Stomach (tissue), 9 donors: ENCODE results near the gene KCNK3. TPM values are rescaled to one million over a fixed set of nuclear protein-coding genes. Genes with fewer than 3 reads are reported as not detected.

ENCODE experiments used
- DNase-seq, 2 donors: peaks; one replicate each; pipeline versions ENCODE4 v3.0.0 to v3.0.0-alpha.2; 2013 to 2019
- H3K27ac ChIP-seq, 5 donors: fragments of 200-600 bp in 4 of 5; sonication (generic) in 4 of 5; one replicate each; pipeline ENCODE4 v1.5.1; 2013 to 2019; ENCODE audit warnings: mild to moderate bottlenecking in 1 of 5, moderate library complexity in 1 of 5
- H3K27me3 ChIP-seq, 3 donors: fragments of 200-600 bp; sonication (generic); one replicate each; pipeline ENCODE4 v1.5.1; 2017 to 2019; ENCODE audit warnings: mixed run types in 1 of 3
- H3K36me3 ChIP-seq, 4 donors: fragments of 200-600 bp; sonication (generic); 1 replicate in 3 of 4; 2 replicates in 1 of 4; pipeline ENCODE4 v1.5.1; 2016 to 2019
- H3K4me1 ChIP-seq, 4 donors: fragments of 200-600 bp; sonication (generic); one replicate each; pipeline ENCODE4 v1.5.1; 2016 to 2019
- H3K4me3 ChIP-seq, 4 donors: fragments of 200-600 bp; sonication (generic) in 3 of 4; one replicate each; pipeline ENCODE4 v1.5.1; 2016 to 2019; ENCODE audit warnings: mild to moderate bottlenecking in 1 of 4
- H3K9me3 ChIP-seq, 4 donors: fragments of 200-600 bp; sonication (generic); one replicate each; pipeline ENCODE4 v1.5.1; 2016 to 2019
- CTCF ChIP-seq, 7 experiments: fragments of 450-650 bp in 4 of 7; fragments of 200-600 bp in 3 of 7; sonication (generic) in 3 of 7; IDR thresholded peaks; one replicate each; pipeline ENCODE4 v1.5.1; 2016 to 2019; ENCODE audit warnings: antibody characterized with exemption in 7 of 7, control low read depth in 2 of 7, mild to moderate bottlenecking in 1 of 7
- EP300 ChIP-seq: sonication (generic); formaldehyde crosslinking; IDR thresholded peaks from one replicate; pipeline ENCODE4 v1.6.1; 2017; ENCODE audit warnings: antibody characterized with exemption
- POLR2A ChIP-seq, 4 donors: fragments of 450-650 bp; IDR thresholded peaks; one replicate each; pipeline ENCODE4 v1.6.1; 2016; ENCODE audit warnings: antibody characterized with exemption in 4 of 4, control low read depth in 2 of 4, mild to moderate bottlenecking in 1 of 4, moderate library complexity in 1 of 4
- POLR2AphosphoS5 ChIP-seq, 3 donors: sonication (generic); formaldehyde crosslinking; IDR thresholded peaks; one replicate each; pipeline ENCODE4 v1.6.1; 2016; ENCODE audit warnings: antibody characterized with exemption in 3 of 3
- WGBS, 5 donors: extraction: QIAGEN DNeasy Blood & Tissue Kit in 3 of 5; methylation state at CpG; one replicate each; pipeline versions ENCODE4 v1.1.5 to v1.1.7; 2013 to 2018; 5-methylcytosine and 5-hydroxymethylcytosine counted together
- intact Hi-C: fragments of 100-400 bp; cut with DNase I; formaldehyde crosslinking; loops from one replicate; pipeline ENCODE4 v1.15.1; 2023; ENCODE audit warnings: low total_unique reads
- polyA plus RNA-seq, 3 donors: library from polyadenylated mRNA; stranded (reverse); fragments of 200-250 nt; gene quantifications; one replicate each; pipeline ENCODE4 v1.2.3, GENCODE V29; 2013
- total RNA-seq, 5 donors: library from RNA; depleted of rRNA; stranded (reverse); fragments of >200 nt; gene quantifications; one replicate each; pipeline versions ENCODE4 v1.1.0 to v1.2.3, GENCODE V29; 2014 to 2016
- donor health status: healthy with polysubstance abuse.
- donor health status: Bipolar disorder and iron deficiency.
- donor health status: healthy.

KCNK3 gene
- total and polyA plus RNA-seq, 8 donors, result 0.62 to 22.8 (median 1.9) TPM

- DNase-seq, result peak; percentile 81 to 96
- no peaks in the 10 kb centered on the region for H3K9me3 ChIP-seq
- peaks cover 40 to 67% (median 57%) of the 10 kb centered on the region in 4 donors for H3K4me1 ChIP-seq
- 31 to 36% (median 33%) methylated on average over 13 of the region's 13 CpGs for WGBS, 5 donors
- TF ChIP-seq EP300, result no peak
- TF ChIP-seq POLR2AphosphoS5 (IDR thresholded peaks at IDR 0.05), result peak; percentile 86 to 94 (median 88)
- intact Hi-C loops, result no loop called here
- peak overlapping the region in 1 of 4 donors; percentile 11 for H3K4me3 ChIP-seq
- H3K27me3 ChIP-seq, result no peaks in the 10 kb centered on the region
- peaks cover 32 to 39% (median 37%) of the 10 kb centered on the region in 4 donors for H3K36me3 ChIP-seq
- H3K27ac ChIP-seq, result peak overlapping the region; percentile 28 to 85 (median 74)
Measured at GRCh38 chr2:26772064-26773001, 79.8 kb downstream of the KCNK3 start.

GRCh38 chr2:26776195-26776800 lies 83.8 kb downstream of the KCNK3 start:
- Histone ChIP-seq H3K36me3 (peaks cover 60 to 78% (median 76%) of the 10 kb centered on the region in 4 donors), H3K9me3 (no peaks in the 10 kb centered on the region), H3K4me1 (peaks cover 19 to 29% (median 20%) of the 10 kb centered on the region in 4 donors), H3K27ac (no peak overlapping the region), H3K27me3 (no peaks in the 10 kb centered on the region), H3K4me3 (no peak overlapping the region)
- DNase-seq, result no peak
- intact Hi-C loops, result no loop called here
- 90 to 100% (median 95%) methylated on average over 4 to 5 of the region's 5 CpGs for WGBS, 5 donors
- no peak for TF ChIP-seq CTCF (IDR thresholded peaks at IDR 0.05)

- intact Hi-C loops, result no loop called here
- WGBS, 5 donors, result 88 to 98% (median 95%) methylated on average over 8 to 18 of the region's 18 CpGs
- TF ChIP-seq CTCF (IDR thresholded peaks at IDR 0.05) (no peak), POLR2AphosphoS5 (IDR thresholded peaks at IDR 0.05) (no peak), EP300 (no peak)
- H3K9me3 ChIP-seq, result no peaks in the 10 kb centered on the region
- peaks cover 60 to 83% (median 81%) of the 10 kb centered on the region in 4 donors for H3K36me3 ChIP-seq
- H3K4me1 ChIP-seq, result peaks cover 1 to 11% (median 2%) of the 10 kb centered on the region in 4 donors
- H3K27me3 ChIP-seq, result no peaks in the 10 kb centered on the region
- DNase-seq, result no peak
- H3K4me3 ChIP-seq, result no peak overlapping the region
- no peak overlapping the region for H3K27ac ChIP-seq
Measured at GRCh38 chr2:26778098-26778497, 85.6 kb downstream of the KCNK3 start.

DNA sequence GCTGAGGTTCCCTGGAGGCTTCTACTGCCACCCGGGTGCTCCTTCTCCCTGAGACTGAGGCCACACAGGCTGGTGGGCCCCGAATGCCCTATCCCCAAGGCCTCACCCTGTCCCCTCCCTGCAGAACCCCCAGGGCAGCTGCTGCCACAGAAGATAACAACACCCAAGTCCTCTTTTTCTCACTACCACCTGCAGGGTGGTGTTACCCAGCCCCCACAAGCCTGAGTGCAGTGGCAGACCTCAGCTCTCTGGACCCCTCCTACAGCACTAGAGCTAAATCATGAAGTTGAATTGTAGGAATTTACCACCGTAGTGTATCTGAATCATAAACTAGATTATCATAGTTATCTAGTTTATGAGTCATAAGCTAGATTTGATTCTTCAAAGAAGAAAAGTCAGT lies 86.0 kb downstream of the KCNK3 start:
- no peaks in the 10 kb centered on the region for H3K27me3 ChIP-seq
- H3K4me1 ChIP-seq, result peaks cover 0 to 7% (median 0%) of the 10 kb centered on the region in 4 donors
- no peak for DNase-seq
- peaks cover 60 to 83% (median 81%) of the 10 kb centered on the region in 4 donors for H3K36me3 ChIP-seq
- H3K4me3 ChIP-seq, result no peak overlapping the region
- H3K9me3 ChIP-seq, result no peaks in the 10 kb centered on the region
- WGBS, 5 donors, result 65 to 79% (median 71%) methylated on average over 3 of the region's 3 CpGs
- TF ChIP-seq EP300 (no peak), POLR2A (IDR thresholded peaks at IDR 0.05) (no peak), POLR2AphosphoS5 (IDR thresholded peaks at IDR 0.05) (no peak)
- intact Hi-C loops, result no loop called here
- no peak overlapping the region for H3K27ac ChIP-seq

DNA sequence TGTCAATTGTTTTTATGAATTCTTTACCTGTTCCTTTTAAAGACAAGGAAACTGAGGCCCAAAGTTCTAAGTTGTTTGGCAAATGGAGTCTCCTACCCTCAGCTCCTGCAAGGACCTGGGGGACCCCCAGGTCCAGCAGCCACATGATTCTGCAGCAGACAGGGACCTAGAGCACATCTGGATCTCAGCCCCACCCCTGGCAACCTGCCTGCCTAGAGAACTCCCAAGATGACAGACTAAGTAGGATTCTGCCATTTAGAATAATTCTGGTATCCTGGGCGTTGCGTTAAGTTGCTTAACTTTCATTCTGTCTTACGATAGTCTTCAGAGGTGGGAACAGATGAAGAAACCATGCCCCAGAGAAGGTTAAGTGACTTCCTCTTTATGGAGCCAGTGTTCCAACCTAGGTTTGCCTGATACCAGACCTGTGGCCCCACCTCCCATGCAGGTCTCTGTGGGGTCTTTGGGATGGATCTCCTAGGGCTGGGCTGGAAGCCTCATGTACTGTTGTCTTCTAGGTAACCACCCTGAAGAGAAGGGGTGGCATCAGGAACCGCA lies 87.8 kb downstream of the KCNK3 start:
- 92 to 100% (median 96%) methylated on average over 4 of the region's 4 CpGs for WGBS, 5 donors
- TF ChIP-seq POLR2AphosphoS5 (IDR thresholded peaks at IDR 0.05) (no peak), POLR2A (IDR thresholded peaks at IDR 0.05) (no peak), EP300 (no peak), CTCF (IDR thresholded peaks at IDR 0.05) (no peak)
- Histone ChIP-seq H3K27ac (no peak overlapping the region), H3K36me3 (peaks cover 49 to 65% (median 65%) of the 10 kb centered on the region in 4 donors), H3K9me3 (no peaks in the 10 kb centered on the region), H3K27me3 (no peaks in the 10 kb centered on the region), H3K4me1 (peaks cover 3 to 5% (median 4%) of the 10 kb centered on the region in 4 donors), H3K4me3 (no peak overlapping the region)
- DNase-seq, result no peak
- intact Hi-C loops, result no loop called here
